ENCODE results near the gene TRIO. TPM values are rescaled to one million over a fixed set of nuclear protein-coding genes. Genes with fewer than 3 reads are reported as not detected.

TRIO gene
- total RNA-seq, 1 donor from 2014 or later: 145 TPM

- no peak for DNase-seq (ENCODE audit: low spot score)
Observed at GRCh38 chr5:14184725-14185124, 41.6 kb downstream of the TRIO start.

- no peak for DNase-seq (ENCODE audit: low spot score)
Observed at GRCh38 chr5:14185326-14186058, 42.4 kb downstream of the TRIO start.

GRCh38 chr5:14186059-14186830 is 43.1 kb downstream of the TRIO start:
- no peak for DNase-seq (ENCODE audit: low spot score)

- DNase-seq (ENCODE audit: low spot score): no peak
Observed at GRCh38 chr5:14187157-14187556, 44.0 kb downstream of the TRIO start.

GRCh38 chr5:14187660-14188059 is 44.5 kb downstream of the TRIO start:
- no peak for DNase-seq (ENCODE audit: low spot score)

- DNase-seq (ENCODE audit: low spot score): no peak
Observed at GRCh38 chr5:14188778-14189177, 45.6 kb downstream of the TRIO start.

GRCh38 chr5:14189680-14190079 is 46.5 kb downstream of the TRIO start:
- DNase-seq (ENCODE audit: low spot score): no peak

GRCh38 chr5:14190194-14191164 is 47.3 kb downstream of the TRIO start:
- DNase-seq (ENCODE audit: low spot score): no peak

- no peak for DNase-seq (ENCODE audit: low spot score)
Observed at GRCh38 chr5:14191325-14191724, 48.2 kb downstream of the TRIO start.

- no peak for DNase-seq (ENCODE audit: low spot score)
Observed at GRCh38 chr5:14193496-14193895, 50.4 kb downstream of the TRIO start.

GRCh38 chr5:14195588-14195987 is 52.4 kb downstream of the TRIO start:
- no peak for DNase-seq (ENCODE audit: low spot score)

- no peak for DNase-seq (ENCODE audit: low spot score)
Observed at GRCh38 chr5:14197056-14197455, 53.9 kb downstream of the TRIO start.

- DNase-seq (ENCODE audit: low spot score): no peak
Observed at GRCh38 chr5:14199902-14200301, 56.8 kb downstream of the TRIO start.

GRCh38 chr5:14200312-14200990 is 57.3 kb downstream of the TRIO start:
- DNase-seq (ENCODE audit: low spot score): no peak

- no peak for DNase-seq (ENCODE audit: low spot score)
Observed at GRCh38 chr5:14201325-14202045, 58.3 kb downstream of the TRIO start.

- no peak for DNase-seq (ENCODE audit: low spot score)
Observed at GRCh38 chr5:14202462-14202861, 59.3 kb downstream of the TRIO start.

GRCh38 chr5:14204011-14204670 is 61.0 kb downstream of the TRIO start:
- no peak for DNase-seq (ENCODE audit: low spot score)

GRCh38 chr5:14204785-14205321 is 61.7 kb downstream of the TRIO start:
- DNase-seq (ENCODE audit: low spot score): no peak

GRCh38 chr5:14206028-14206725 is 63.0 kb downstream of the TRIO start:
- no peak for DNase-seq (ENCODE audit: low spot score)

Data from mesenteric fat pad (tissue), 1 donor.